DOHH2 (cell line): ENCODE data around the gene TOM1.

Experiments used
- H3F3A ChIP-seq: fragments of 200-600 bp; sonication (generic), shearing (Covaris generic); 2 replicates; pipeline ENCODE4 v1.6.0; 2016; ENCODE audit warnings: antibody characterized with exemption, mild to moderate bottlenecking; ENCODE audit not compliant: control insufficient read depth, insufficient read depth
- H3K27ac ChIP-seq: fragments of 200-600 bp; sonication (generic); 2 replicates; pipeline ENCODE4 v1.5.1; 2014; ENCODE audit warnings: low read depth, mild to moderate bottlenecking, low read length, moderate library complexity
- H3K27me3 ChIP-seq: fragments of 200-600 bp; sonication (generic); 2 replicates; pipeline ENCODE4 v1.6.1; 2014; ENCODE audit warnings: mild to moderate bottlenecking, low read length, mixed read lengths; ENCODE audit not compliant: control insufficient read depth
- H3K36me3 ChIP-seq: fragments of 200-600 bp; sonication (generic); 2 replicates; pipeline ENCODE4 v1.6.1; 2014; ENCODE audit warnings: mild to moderate bottlenecking, low read length, moderate library complexity, mixed read lengths; ENCODE audit not compliant: control insufficient read depth
- H3K4me1 ChIP-seq: fragments of 200-600 bp; sonication (generic); 2 replicates; pipeline ENCODE4 v1.6.1; 2014; ENCODE audit warnings: mild to moderate bottlenecking, low read length, mixed read lengths; ENCODE audit not compliant: control insufficient read depth
- H3K4me2 ChIP-seq: fragments of 200-600 bp; sonication (generic); 2 replicates; pipeline ENCODE4 v1.6.0; 2014; ENCODE audit warnings: mild to moderate bottlenecking, low read length, moderate library complexity
- H3K4me3 ChIP-seq: fragments of 200-600 bp; sonication (generic); 2 replicates; pipeline ENCODE4 v1.5.1; 2014; ENCODE audit warnings: mild to moderate bottlenecking, low read length, mixed read lengths
- H3K79me2 ChIP-seq: fragments of 200-600 bp; sonication (generic); 2 replicates; pipeline ENCODE4 v1.6.1; 2014; ENCODE audit warnings: mild to moderate bottlenecking, low read length, mixed read lengths; ENCODE audit not compliant: control insufficient read depth
- H3K9me2 ChIP-seq: fragments of 200-600 bp; sonication (generic); replicated peaks from 2 replicates; pipeline ENCODE4 v1.6.1; 2014; ENCODE audit warnings: mild to moderate bottlenecking, low read length, mixed read lengths; ENCODE audit not compliant: control insufficient read depth
- H3K9me3 ChIP-seq: fragments of 200-600 bp; sonication (generic); 2 replicates; pipeline ENCODE4 v1.6.1; 2014; ENCODE audit warnings: antibody characterized with exemption, low read length, mixed read lengths; ENCODE audit not compliant: control insufficient read depth, insufficient read depth
- H4K20me1 ChIP-seq: fragments of 200-600 bp; sonication (generic); 2 replicates; pipeline ENCODE4 v1.6.0; 2014; ENCODE audit warnings: low read depth, mild to moderate bottlenecking, antibody characterized with exemption, low read length, moderate library complexity; ENCODE audit not compliant: control insufficient read depth, insufficient read depth
- CTCF ChIP-seq: fragments of 200-600 bp; sonication (generic); IDR thresholded peaks from one replicate; pipeline ENCODE4 v1.5.1; 2014; ENCODE audit warnings: antibody characterized with exemption, mild to moderate bottlenecking, low read depth, low read length; ENCODE audit not compliant: poor library complexity, severe bottlenecking
- EZH2phosphoT487 ChIP-seq: fragments of 200-600 bp; sonication (generic); IDR thresholded peaks from 2 replicates; pipeline ENCODE4 v1.6.1; 2017; ENCODE audit warnings: borderline replicate concordance, mild to moderate bottlenecking, antibody characterized with exemption, low read length, moderate library complexity, mixed read lengths

Gene TOM1

GRCh38 chr22:35377735-35378134, 78.0 kb downstream of the TOM1 start:
- H3K4me3 ChIP-seq: peak overlapping the region; percentile 49
- no peaks in the 10 kb centered on the region for H4K20me1 ChIP-seq
- H3K79me2 ChIP-seq: no peaks in the 10 kb centered on the region
- H3K4me2 ChIP-seq: peak overlapping the region; percentile 72
- H3K27me3 ChIP-seq: peaks cover 22% of the 10 kb centered on the region
- no peaks in the 10 kb centered on the region for H3K9me2 ChIP-seq
- H3F3A ChIP-seq: peaks cover 3% of the 10 kb centered on the region; the same call in 1 of the 2 replicates
- peak overlapping the region; percentile 47; the same call in 1 of the 2 replicates for H3K27ac ChIP-seq
- no peaks in the 10 kb centered on the region for H3K36me3 ChIP-seq
- no peaks in the 10 kb centered on the region for H3K9me3 ChIP-seq
- H3K4me1 ChIP-seq: peaks cover 26% of the 10 kb centered on the region
- TF ChIP-seq EZH2phosphoT487: no peak
- TF ChIP-seq CTCF: no peak

DNA sequence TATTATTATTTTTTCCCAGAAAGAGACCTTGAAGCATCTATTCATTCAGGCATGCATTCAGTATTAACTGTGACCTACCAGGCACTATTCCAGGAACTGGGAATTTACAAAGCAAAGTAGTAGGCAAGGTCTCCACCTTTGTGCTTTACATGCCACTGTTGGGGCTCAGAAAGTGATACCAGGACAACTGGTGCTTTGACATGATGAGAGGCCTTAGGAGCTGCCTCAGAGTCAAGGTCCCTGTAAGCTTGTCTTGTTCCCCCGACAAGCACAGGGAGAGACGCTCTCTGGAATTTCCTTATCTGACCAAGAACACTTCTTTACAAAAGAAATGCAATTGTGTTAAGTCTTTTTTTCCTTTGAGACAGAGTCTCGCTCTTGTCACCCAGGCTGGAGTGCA, 78.9 kb downstream of the TOM1 start:
- Histone ChIP-seq H3F3A (peaks cover 3% of the 10 kb centered on the region; the same call in 1 of the 2 replicates), H3K4me2 (no peak overlapping the region)
- TF ChIP-seq EZH2phosphoT487: no peak
- TF ChIP-seq CTCF: no peak

GRCh38 chr22:35379146-35379993, 79.7 kb downstream of the TOM1 start:
- no peaks in the 10 kb centered on the region for H3K79me2 ChIP-seq
- peaks cover 3% of the 10 kb centered on the region; the same call in 1 of the 2 replicates for H3F3A ChIP-seq
- H3K36me3 ChIP-seq: no peaks in the 10 kb centered on the region
- H3K27ac ChIP-seq: no peak overlapping the region
- no peak overlapping the region for H3K4me3 ChIP-seq
- H3K9me3 ChIP-seq: no peaks in the 10 kb centered on the region
- TF ChIP-seq CTCF: no peak
- TF ChIP-seq EZH2phosphoT487: no peak
- H4K20me1 ChIP-seq: no peaks in the 10 kb centered on the region
- no peaks in the 10 kb centered on the region for H3K9me2 ChIP-seq
- peaks cover 26% of the 10 kb centered on the region for H3K4me1 ChIP-seq
- H3K4me2 ChIP-seq: no peak overlapping the region
- H3K27me3 ChIP-seq: peaks cover 34% of the 10 kb centered on the region

More for the DNA sequence above, 78.9 kb downstream of the TOM1 start:
- Histone ChIP-seq H3K9me2 (no peaks in the 10 kb centered on the region), H3K79me2 (no peaks in the 10 kb centered on the region), H3K4me1 (peaks cover 26% of the 10 kb centered on the region), H3K27me3 (peaks cover 30% of the 10 kb centered on the region), H3K9me3 (no peaks in the 10 kb centered on the region), H3K4me3 (no peak overlapping the region), H3K27ac (no peak overlapping the region), H3K36me3 (no peaks in the 10 kb centered on the region), H4K20me1 (no peaks in the 10 kb centered on the region)
